ENCODE data around the gene TLL2. TPM values are rescaled to one million over a fixed set of nuclear protein-coding genes. Genes with fewer than 3 reads are reported as not detected.

TLL2 gene
- total and polyA plus RNA-seq, 2 experiments from 2014 or later, result 2.6 to 3.0 TPM

- Mint-ChIP-seq H3K36me3 (ENCODE audit: low read depth) (peaks cover 20% of the 10 kb centered on the region), H3K27me3 (ENCODE audit: insufficient read depth, low read depth, poor library complexity) (no peaks in the 10 kb centered on the region), H3K4me1 (no peaks in the 10 kb centered on the region), H3K4me3 (no peak overlapping the region), H3K9me3 (no peaks in the 10 kb centered on the region), H3K27ac (no peak overlapping the region)
- Histone ChIP-seq H3F3A (replicated peaks; ENCODE audit: low read depth) (no peaks in the 10 kb centered on the region), H3K36me3 (ENCODE audit: insufficient read depth) (peaks cover 8% of the 10 kb centered on the region; the same call in 1 of the 2 replicates), H3K27ac (ENCODE audit: low read depth) (no peak overlapping the region), H3K4me1 (ENCODE audit: insufficient read depth) (no peaks in the 10 kb centered on the region), H3K9me2 (ENCODE audit: insufficient read depth) (no peaks in the 10 kb centered on the region), H2AFZ (no peak overlapping the region), H3K4me2 (no peak overlapping the region), H3K79me2 (replicated peaks; ENCODE audit: insufficient read depth) (no peaks in the 10 kb centered on the region), H3K27me3 (ENCODE audit: insufficient read depth) (no peaks in the 10 kb centered on the region), H3K4me3 (no peak overlapping the region), H4K20me1 (replicated peaks; ENCODE audit: insufficient read depth) (peaks cover 8% of the 10 kb centered on the region; the same call in 1 of the 2 replicates)
- DNase-seq (ENCODE audit: low spot score) (no peak), ATAC-seq (no peak)
- TF ChIP-seq POLR2AphosphoS5 (IDR thresholded peaks at IDR 0.05; ENCODE audit: low read depth), result no peak
- TF ChIP-seq CTCF (conservative IDR thresholded peaks at IDR 0.05; ENCODE audit: low read depth in 2 of 2), result no peak
- TF ChIP-seq NANOG (IDR thresholded peaks at IDR 0.05; ENCODE audit: borderline replicate concordance), result no peak
- TF ChIP-seq ZNF331 (CRISPR knock-in tag; IDR thresholded peaks at IDR 0.05; ENCODE audit: low read depth), result no peak
- no peak for TF ChIP-seq REST (IDR thresholded peaks at IDR 0.05; ENCODE audit: unreplicated experiment)
- TF ChIP-seq CREB1 (CRISPR knock-in tag; IDR thresholded peaks at IDR 0.05; ENCODE audit: low read depth), result no peak
- TF ChIP-seq JUNB (IDR thresholded peaks at IDR 0.05; ENCODE audit: unreplicated experiment), result no peak
- TF ChIP-seq EZH2 (IDR thresholded peaks at IDR 0.05; ENCODE audit: low read depth, unreplicated experiment), result no peak
- no peak for TF ChIP-seq STAT1 (IDR thresholded peaks at IDR 0.05; ENCODE audit: unreplicated experiment)
- TF ChIP-seq ZNF462 (CRISPR knock-in tag; IDR thresholded peaks at IDR 0.05), result no peak
- TF ChIP-seq ZNF114 (CRISPR knock-in tag; IDR thresholded peaks at IDR 0.05), result no peak
- no peak for TF ChIP-seq ETS1 (IDR thresholded peaks at IDR 0.05)
- TF ChIP-seq EZH2phosphoT487 (IDR thresholded peaks at IDR 0.05; ENCODE audit: unreplicated experiment), result no peak
Observed at GRCh38 chr10:96529634-96530279, 16.0 kb upstream of the TLL2 start.
